HG03060 (cell line): ENCODE data around the gene RBM11.
"Not testable (repeated sequence)": the region's sequence is repeated elsewhere in the genome, so short reads cannot be mapped to it uniquely, and the experiment has no call there.

Experiments
- ATAC-seq: cut with Tn5 transposase; IDR thresholded peaks from one replicate; pipeline ENCODE4 v1.9.1; 2021; ENCODE audit warnings: low read depth, moderate number of reproducible peaks; ENCODE audit not compliant: unreplicated experiment

Gene RBM11, protein sequence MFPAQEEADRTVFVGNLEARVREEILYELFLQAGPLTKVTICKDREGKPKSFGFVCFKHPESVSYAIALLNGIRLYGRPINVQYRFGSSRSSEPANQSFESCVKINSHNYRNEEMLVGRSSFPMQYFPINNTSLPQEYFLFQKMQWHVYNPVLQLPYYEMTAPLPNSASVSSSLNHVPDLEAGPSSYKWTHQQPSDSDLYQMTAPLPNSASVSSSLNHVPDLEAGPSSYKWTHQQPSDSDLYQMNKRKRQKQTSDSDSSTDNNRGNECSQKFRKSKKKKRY

DNA sequence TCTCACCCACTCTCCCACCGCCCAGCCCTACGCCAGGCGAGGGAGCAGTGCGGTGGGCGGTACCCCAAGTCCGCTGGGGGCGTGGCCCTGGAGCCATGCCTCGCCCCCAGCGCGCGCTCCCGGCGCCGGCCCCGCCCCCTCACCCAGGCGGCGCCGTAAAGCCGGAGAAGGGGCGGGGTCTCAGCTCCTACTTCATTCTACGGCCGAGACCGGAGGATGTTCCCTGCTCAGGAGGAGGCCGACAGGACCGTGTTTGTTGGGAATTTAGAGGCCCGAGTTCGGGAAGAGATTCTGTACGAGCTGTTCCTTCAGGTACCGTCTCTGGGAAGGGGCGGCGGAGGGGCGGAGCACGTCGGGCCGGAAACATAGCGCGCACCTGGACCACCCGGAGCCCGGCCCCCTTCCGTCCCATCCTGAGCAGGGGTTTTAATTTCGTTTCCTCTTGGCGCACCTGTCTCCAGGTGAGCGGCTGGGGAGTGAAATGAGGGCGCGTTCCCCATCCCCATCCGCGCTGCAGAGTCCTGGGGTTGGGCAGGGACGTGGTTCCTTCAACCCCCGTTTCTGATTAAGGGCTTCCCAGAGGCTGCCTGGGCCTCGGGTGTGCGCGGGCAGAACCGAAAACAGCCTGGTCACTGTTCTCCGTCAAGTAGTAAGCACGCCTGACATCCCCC, at the start of gene RBM11:
Gene RBM11, plus strand, starts transcription at position 187 of the 671 bp plus-strand sequence. Its CDS starts 30 bp downstream, at position 217.
- peak; percentile 43 for ATAC-seq

- ATAC-seq = not testable (repeated sequence)
Measured at GRCh38 chr21:14166463-14167223, 49.3 kb upstream of the RBM11 start.

DNA sequence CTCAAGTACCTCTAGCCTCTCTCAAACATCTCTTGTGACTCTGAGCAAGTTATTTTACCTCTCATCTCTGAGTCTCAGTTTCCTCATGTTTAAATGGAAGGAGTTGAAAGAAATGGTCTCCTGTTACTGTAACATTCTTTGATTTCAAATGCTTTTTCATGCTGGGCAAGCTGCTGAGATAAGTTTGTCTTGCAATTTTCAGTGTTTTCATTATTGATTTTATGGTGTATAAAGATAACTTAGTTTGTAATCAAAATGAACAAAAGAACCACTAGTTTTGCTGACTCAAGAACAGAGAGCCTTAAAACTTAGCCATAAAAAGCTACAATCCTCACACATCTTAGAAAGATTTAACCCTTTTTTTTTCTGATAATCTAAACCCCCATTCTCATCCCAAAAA, 9.7 kb upstream of the RBM11 start:
- ATAC-seq = no peak

- ATAC-seq = no peak
Measured at GRCh38 chr21:14210738-14211137, 5.2 kb upstream of the RBM11 start, which contains the start of gene LIPI. TSS of gene LIPI (minus strand) at chr21:14210955. CDS start at chr21:14210845, 110 bp downstream.

- no peak for ATAC-seq
Measured at GRCh38 chr21:14213164-14213563, 2.8 kb upstream of the RBM11 start.

DNA sequence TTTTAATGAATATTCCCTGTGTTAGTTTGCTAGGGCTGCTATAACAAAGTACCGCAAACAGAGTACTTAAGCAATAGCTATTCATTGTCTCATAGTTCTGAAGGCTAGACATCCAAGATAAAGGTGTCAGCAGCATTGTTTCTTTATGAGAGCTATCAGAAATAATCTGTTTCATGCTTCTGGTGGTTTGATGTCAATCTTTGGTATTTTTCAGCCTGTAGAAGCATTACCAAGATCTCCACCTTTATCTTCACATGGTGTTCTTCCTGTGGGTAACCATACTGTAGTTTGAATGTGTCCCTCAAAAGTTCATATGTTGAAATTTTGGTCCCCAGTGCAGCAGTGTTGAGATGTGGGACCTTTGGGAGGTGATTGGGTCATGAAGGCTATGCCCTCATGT, 7.4 kb downstream of the RBM11 start:
- no peak for ATAC-seq

DNA sequence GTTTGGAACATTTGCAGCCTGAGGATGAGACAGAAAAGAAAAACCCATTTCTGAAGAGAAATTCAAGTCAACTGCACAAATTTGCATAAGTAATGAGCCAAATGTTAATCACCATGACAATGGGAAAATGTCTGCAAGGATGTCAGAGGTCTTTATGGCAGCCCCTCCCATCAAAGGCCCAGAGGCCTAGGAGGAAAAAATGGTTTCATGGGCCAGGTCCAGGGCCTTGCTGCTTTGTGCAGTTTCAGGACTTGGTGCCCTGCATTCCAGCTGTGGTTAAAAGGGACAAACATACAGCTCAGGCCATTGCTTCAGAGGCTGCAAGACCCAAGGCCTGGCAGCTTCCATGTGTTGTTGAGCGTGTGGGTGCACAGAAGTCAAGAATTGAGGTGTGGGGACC, 13.4 kb downstream of the RBM11 start:
- ATAC-seq = no peak

- ATAC-seq = no peak
Measured at GRCh38 chr21:14235101-14235500, 19.1 kb downstream of the RBM11 start.

GRCh38 chr21:14236180-14236579, 20.2 kb downstream of the RBM11 start:
- no peak for ATAC-seq

- no peak for ATAC-seq
Measured at GRCh38 chr21:14239281-14239680, 23.3 kb downstream of the RBM11 start.

- no peak for ATAC-seq
Measured at GRCh38 chr21:14241297-14241696, 25.3 kb downstream of the RBM11 start.

DNA sequence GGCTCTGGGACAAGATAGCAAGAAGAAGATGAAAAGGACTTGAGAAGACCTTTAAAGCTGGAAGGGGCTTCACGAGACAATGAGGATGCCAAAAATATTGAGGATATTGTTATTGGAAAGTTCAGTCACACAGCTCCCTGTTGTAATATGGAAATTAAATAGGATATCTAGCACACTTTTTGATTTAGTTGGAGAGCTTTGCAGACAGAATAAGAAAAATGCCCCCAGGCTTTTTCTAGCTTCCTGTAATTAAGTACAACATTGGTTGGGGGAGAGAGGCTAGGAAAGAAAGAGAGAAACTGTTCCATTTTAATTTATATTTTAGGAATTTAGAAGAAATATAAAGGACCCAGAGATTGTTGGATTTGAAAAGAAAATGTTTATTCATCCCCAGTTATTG, 27.5 kb downstream of the RBM11 start:
- ATAC-seq = no peak

DNA sequence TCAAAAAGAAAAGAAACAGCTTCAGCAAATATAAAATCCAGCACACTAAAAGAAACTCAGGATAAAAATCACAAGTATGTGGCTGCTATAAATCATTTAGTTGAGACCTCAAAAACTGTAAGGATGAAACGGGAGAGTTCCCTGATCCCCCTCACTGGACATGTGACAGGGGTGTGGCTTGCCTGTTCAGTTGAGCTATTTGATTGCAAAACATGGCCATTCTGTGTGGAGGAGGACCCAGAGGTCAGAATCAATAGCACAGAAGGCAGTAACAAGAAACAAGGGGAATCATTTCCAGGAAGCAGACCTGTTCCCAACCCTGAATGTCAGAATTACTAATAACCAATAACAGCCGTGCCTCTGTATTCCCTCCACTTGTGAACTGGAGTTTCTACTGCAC, 27.9 kb downstream of the RBM11 start:
- ATAC-seq = no peak

DNA sequence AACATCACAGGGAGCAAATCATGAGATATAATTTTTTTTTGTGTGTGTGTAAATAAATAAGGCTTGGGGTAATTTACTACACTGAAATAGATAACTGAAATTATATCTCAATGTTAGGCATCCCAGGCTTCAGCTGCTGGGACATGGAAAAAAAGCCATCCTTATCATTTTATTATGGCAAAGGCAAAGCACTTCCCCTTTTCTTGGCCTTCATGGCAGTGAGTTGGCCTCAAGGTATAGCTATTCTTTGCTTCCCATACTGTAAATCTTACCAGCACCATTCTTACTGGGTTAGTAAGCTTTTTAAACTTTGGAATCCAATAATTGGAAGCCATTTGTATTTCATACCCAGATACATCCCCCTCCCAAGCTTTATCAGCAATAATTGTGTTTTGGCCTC, 29.0 kb downstream of the RBM11 start:
- no peak for ATAC-seq

- ATAC-seq = no peak
Measured at GRCh38 chr21:14245711-14246110, 29.8 kb downstream of the RBM11 start.

DNA sequence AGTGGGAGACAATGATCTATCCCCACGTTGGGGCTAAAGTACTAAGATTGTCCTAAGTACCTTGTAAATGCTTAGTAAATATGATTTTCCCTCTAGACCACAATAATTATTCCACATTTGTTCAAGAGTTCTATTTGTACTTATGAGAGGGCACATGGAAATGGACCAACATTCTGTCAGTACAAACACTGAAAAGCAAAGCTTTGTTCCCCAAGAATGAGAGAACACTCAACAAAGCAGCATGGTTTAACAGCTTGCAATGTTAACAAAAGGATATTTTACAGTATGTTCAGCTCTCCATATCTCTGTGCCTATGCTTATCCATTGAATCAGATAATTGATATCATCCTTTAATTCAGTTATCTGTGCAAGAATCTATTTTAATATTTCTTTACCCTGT, 35.4 kb downstream of the RBM11 start:
- no peak for ATAC-seq

DNA sequence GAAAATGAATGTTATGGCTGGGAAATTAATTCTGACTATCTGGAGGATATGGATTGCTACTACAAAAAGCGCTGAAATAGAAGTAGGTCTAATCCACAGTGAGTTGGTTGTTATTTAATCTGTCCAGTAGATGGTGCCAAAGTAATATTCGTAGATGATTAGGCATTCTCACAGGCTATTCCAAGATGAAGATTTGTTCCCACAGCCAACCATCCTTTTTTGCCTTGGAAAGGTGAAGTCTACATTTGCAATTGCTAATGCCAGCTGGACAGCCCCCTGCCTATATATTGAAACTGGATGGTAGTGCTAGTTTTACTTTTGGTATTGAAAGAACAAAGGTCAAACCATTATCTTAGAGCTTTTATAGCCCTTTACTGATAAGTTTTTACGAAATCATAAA, 43.8 kb downstream of the RBM11 start:
- ATAC-seq = no peak

- ATAC-seq = no peak
Measured at GRCh38 chr21:14260174-14260764, 44.3 kb downstream of the RBM11 start.

- ATAC-seq = no peak
Measured at GRCh38 chr21:14262039-14262438, 46.1 kb downstream of the RBM11 start.

- ATAC-seq = no peak
Measured at GRCh38 chr21:14263879-14264278, 47.9 kb downstream of the RBM11 start.

DNA sequence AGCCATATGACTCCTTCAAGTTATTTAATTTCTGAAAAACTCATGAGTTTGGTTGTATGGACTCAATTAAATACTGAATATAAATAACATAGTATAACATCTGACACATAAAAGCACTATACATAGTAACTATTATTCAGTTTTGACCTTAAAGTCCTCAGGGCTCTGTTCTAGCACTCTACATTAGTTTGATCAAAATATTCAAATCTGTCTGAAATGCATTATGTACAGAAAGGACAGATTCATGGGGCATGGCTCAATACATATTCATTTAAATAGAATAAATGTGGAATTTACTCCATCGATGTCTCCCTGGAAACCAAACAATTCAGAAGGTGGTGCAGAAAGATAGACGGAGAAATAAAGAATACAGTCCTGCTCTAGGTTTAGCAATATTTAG, 49.1 kb downstream of the RBM11 start:
- no peak for ATAC-seq
